ENCODE data around the gene CDC42EP4.
"Not testable (repeated sequence)": the region's sequence is repeated elsewhere in the genome, so short reads cannot be mapped to it uniquely, and the experiment has no call there.

CDC42EP4 gene

GRCh38 chr17:73320601-73321264 is 8.9 kb upstream of the CDC42EP4 start:
- Histone ChIP-seq H3K27ac (ENCODE audit: low read depth in 2 of 2, low read length in 2 of 2) (no peak overlapping the region), H3K4me1 (ENCODE audit: control insufficient read depth in 2 of 2, insufficient read depth in 2 of 2, low read length in 2 of 2) (peaks cover 2 to 4% of the 10 kb centered on the region in 2 donors), H3K9me3 (ENCODE audit: control insufficient read depth in 2 of 2, low read length in 2 of 2) (no peaks in the 10 kb centered on the region), H3K36me3 (ENCODE audit: control insufficient read depth in 2 of 2, insufficient read depth in 2 of 2, low read length in 2 of 2) (no peaks in the 10 kb centered on the region), H3K9ac (ENCODE audit: low read depth in 1 of 2, low read length in 2 of 2) (no peak overlapping the region), H3K4me3 (ENCODE audit: low read length in 2 of 2) (no peak overlapping the region), H3K27me3 (ENCODE audit: control insufficient read depth in 2 of 2, insufficient read depth in 2 of 2, low read length in 2 of 2) (peaks cover 0 to 3% of the 10 kb centered on the region in 2 donors)

GRCh38 chr17:73319766-73320165 is 8.0 kb upstream of the CDC42EP4 start:
- Histone ChIP-seq H3K36me3 (ENCODE audit: control insufficient read depth in 2 of 2, insufficient read depth in 2 of 2, low read length in 2 of 2) (no peaks in the 10 kb centered on the region), H3K4me1 (ENCODE audit: control insufficient read depth in 2 of 2, insufficient read depth in 2 of 2, low read length in 2 of 2) (peaks cover 0 to 4% of the 10 kb centered on the region in 2 donors)

GRCh38 chr17:73318836-73319235 is 7.0 kb upstream of the CDC42EP4 start:
- Histone ChIP-seq H3K4me3 (ENCODE audit: low read length in 2 of 2) (no peak overlapping the region), H3K36me3 (ENCODE audit: control insufficient read depth in 2 of 2, insufficient read depth in 2 of 2, low read length in 2 of 2) (no peaks in the 10 kb centered on the region), H3K9me3 (ENCODE audit: control insufficient read depth in 2 of 2, low read length in 2 of 2) (no peaks in the 10 kb centered on the region), H3K27me3 (ENCODE audit: control insufficient read depth in 2 of 2, insufficient read depth in 2 of 2, low read length in 2 of 2) (no peaks in the 10 kb centered on the region), H3K9ac (ENCODE audit: low read depth in 1 of 2, low read length in 2 of 2) (no peak overlapping the region), H3K4me1 (ENCODE audit: control insufficient read depth in 2 of 2, insufficient read depth in 2 of 2, low read length in 2 of 2) (peaks cover 0 to 4% of the 10 kb centered on the region in 2 donors), H3K27ac (ENCODE audit: low read depth in 2 of 2, low read length in 2 of 2) (no peak overlapping the region)

More at GRCh38 chr17:73319766-73320165, 8.0 kb upstream of the CDC42EP4 start:
- no peaks in the 10 kb centered on the region for H3K27me3 ChIP-seq (ENCODE audit: control insufficient read depth in 2 of 2, insufficient read depth in 2 of 2, low read length in 2 of 2)
- H3K4me3 ChIP-seq (ENCODE audit: low read length in 2 of 2): no peak overlapping the region
- H3K9ac ChIP-seq (ENCODE audit: low read depth in 1 of 2, low read length in 2 of 2): no peak overlapping the region
- H3K27ac ChIP-seq (ENCODE audit: low read depth in 2 of 2, low read length in 2 of 2): no peak overlapping the region
- no peaks in the 10 kb centered on the region for H3K9me3 ChIP-seq (ENCODE audit: control insufficient read depth in 2 of 2, low read length in 2 of 2)

- Histone ChIP-seq H3K27ac (ENCODE audit: low read depth in 2 of 2, low read length in 2 of 2) (no peak overlapping the region), H3K9ac (ENCODE audit: low read depth in 1 of 2, low read length in 2 of 2) (no peak overlapping the region), H3K4me1 (ENCODE audit: control insufficient read depth in 2 of 2, insufficient read depth in 2 of 2, low read length in 2 of 2) (peaks cover 0 to 4% of the 10 kb centered on the region in 2 donors), H3K27me3 (ENCODE audit: control insufficient read depth in 2 of 2, insufficient read depth in 2 of 2, low read length in 2 of 2) (no peaks in the 10 kb centered on the region), H3K9me3 (ENCODE audit: control insufficient read depth in 2 of 2, low read length in 2 of 2) (no peaks in the 10 kb centered on the region), H3K36me3 (ENCODE audit: control insufficient read depth in 2 of 2, insufficient read depth in 2 of 2, low read length in 2 of 2) (no peaks in the 10 kb centered on the region), H3K4me3 (ENCODE audit: low read length in 2 of 2) (no peak overlapping the region)
Measured at GRCh38 chr17:73318427-73318813, 6.6 kb upstream of the CDC42EP4 start.

GRCh38 chr17:73317513-73318426 is 6.0 kb upstream of the CDC42EP4 start:
- Histone ChIP-seq H3K9ac (ENCODE audit: low read depth in 1 of 2, low read length in 2 of 2) (no peak overlapping the region), H3K9me3 (ENCODE audit: control insufficient read depth in 2 of 2, low read length in 2 of 2) (no peaks in the 10 kb centered on the region), H3K27ac (ENCODE audit: low read depth in 2 of 2, low read length in 2 of 2) (no peak overlapping the region), H3K36me3 (ENCODE audit: control insufficient read depth in 2 of 2, insufficient read depth in 2 of 2, low read length in 2 of 2) (no peaks in the 10 kb centered on the region), H3K4me1 (ENCODE audit: control insufficient read depth in 2 of 2, insufficient read depth in 2 of 2, low read length in 2 of 2) (peaks cover 1 to 5% of the 10 kb centered on the region in 2 donors), H3K4me3 (ENCODE audit: low read length in 2 of 2) (no peak overlapping the region), H3K27me3 (ENCODE audit: control insufficient read depth in 2 of 2, insufficient read depth in 2 of 2, low read length in 2 of 2) (no peaks in the 10 kb centered on the region)

GRCh38 chr17:73316919-73317505 is 5.2 kb upstream of the CDC42EP4 start:
- peaks cover 7 to 11% of the 10 kb centered on the region in 2 donors for H3K4me1 ChIP-seq (ENCODE audit: control insufficient read depth in 2 of 2, insufficient read depth in 2 of 2, low read length in 2 of 2)
- H3K27me3 ChIP-seq (ENCODE audit: control insufficient read depth in 2 of 2, insufficient read depth in 2 of 2, low read length in 2 of 2): no peaks in the 10 kb centered on the region
- H3K27ac ChIP-seq (ENCODE audit: low read depth in 2 of 2, low read length in 2 of 2): no peak overlapping the region
- no peak overlapping the region for H3K9ac ChIP-seq (ENCODE audit: low read depth in 1 of 2, low read length in 2 of 2)
- no peaks in the 10 kb centered on the region for H3K9me3 ChIP-seq (ENCODE audit: control insufficient read depth in 2 of 2, low read length in 2 of 2)
- H3K4me3 ChIP-seq (ENCODE audit: low read length in 2 of 2): no peak overlapping the region
- no peaks in the 10 kb centered on the region for H3K36me3 ChIP-seq (ENCODE audit: control insufficient read depth in 2 of 2, insufficient read depth in 2 of 2, low read length in 2 of 2)

- no peaks in the 10 kb centered on the region for H3K27me3 ChIP-seq (ENCODE audit: control insufficient read depth in 2 of 2, insufficient read depth in 2 of 2, low read length in 2 of 2)
Measured at GRCh38 chr17:73315471-73315870, 3.7 kb upstream of the CDC42EP4 start.

GRCh38 chr17:73313526-73314127 is 1.8 kb upstream of the CDC42EP4 start:
- H3K27me3 ChIP-seq (ENCODE audit: control insufficient read depth in 2 of 2, insufficient read depth in 2 of 2, low read length in 2 of 2): no peaks in the 10 kb centered on the region
- H3K36me3 ChIP-seq (ENCODE audit: control insufficient read depth in 2 of 2, insufficient read depth in 2 of 2, low read length in 2 of 2): no peaks in the 10 kb centered on the region
- H3K4me1 ChIP-seq (ENCODE audit: control insufficient read depth in 2 of 2, insufficient read depth in 2 of 2, low read length in 2 of 2): peaks cover 14 to 21% of the 10 kb centered on the region in 2 donors
- no peak overlapping the region for H3K27ac ChIP-seq (ENCODE audit: low read depth in 2 of 2, low read length in 2 of 2)
- H3K9ac ChIP-seq (ENCODE audit: low read depth in 1 of 2, low read length in 2 of 2): no peak overlapping the region
- H3K9me3 ChIP-seq (ENCODE audit: control insufficient read depth in 2 of 2, low read length in 2 of 2): no peaks in the 10 kb centered on the region
- H3K4me3 ChIP-seq (ENCODE audit: low read length in 2 of 2): no peak overlapping the region

More at GRCh38 chr17:73315471-73315870, 3.7 kb upstream of the CDC42EP4 start:
- Histone ChIP-seq H3K27ac (ENCODE audit: low read depth in 2 of 2, low read length in 2 of 2) (no peak overlapping the region), H3K4me3 (ENCODE audit: low read length in 2 of 2) (no peak overlapping the region), H3K9me3 (ENCODE audit: control insufficient read depth in 2 of 2, low read length in 2 of 2) (no peaks in the 10 kb centered on the region), H3K4me1 (ENCODE audit: control insufficient read depth in 2 of 2, insufficient read depth in 2 of 2, low read length in 2 of 2) (peaks cover 7 to 11% of the 10 kb centered on the region in 2 donors), H3K36me3 (ENCODE audit: control insufficient read depth in 2 of 2, insufficient read depth in 2 of 2, low read length in 2 of 2) (no peaks in the 10 kb centered on the region), H3K9ac (ENCODE audit: low read depth in 1 of 2, low read length in 2 of 2) (no peak overlapping the region)

- Histone ChIP-seq H3K27ac (ENCODE audit: low read depth in 2 of 2, low read length in 2 of 2) (peak overlapping the region; percentile 99 to 100), H3K4me1 (ENCODE audit: control insufficient read depth in 2 of 2, insufficient read depth in 2 of 2, low read length in 2 of 2) (peaks cover 22 to 28% of the 10 kb centered on the region in 2 donors), H3K9ac (ENCODE audit: low read depth in 1 of 2, low read length in 2 of 2) (peak overlapping the region in 1 of 2 donors; percentile 99), H3K4me3 (ENCODE audit: low read length in 2 of 2) (peak overlapping the region; percentile 61 to 76)
- not testable (repeated sequence) for H3K9me3 ChIP-seq (ENCODE audit: control insufficient read depth in 2 of 2, low read length in 2 of 2); H3K27me3 ChIP-seq (ENCODE audit: control insufficient read depth in 2 of 2, insufficient read depth in 2 of 2, low read length in 2 of 2); H3K36me3 ChIP-seq (ENCODE audit: control insufficient read depth in 2 of 2, insufficient read depth in 2 of 2, low read length in 2 of 2)
Measured at GRCh38 chr17:73312887-73313286, 1.1 kb upstream of the CDC42EP4 start.

Data from mucosa of rectum (tissue), 2 donors.